HG02678 (cell line): ENCODE results near the gene ST3GAL5.

ENCODE experiments used
- ATAC-seq: cut with Tn5 transposase; IDR thresholded peaks from one replicate; pipeline ENCODE4 v1.9.1; 2021; ENCODE audit warnings: mild to moderate bottlenecking, moderate library complexity; ENCODE audit not compliant: unreplicated experiment

Gene ST3GAL5

GRCh38 chr2:85917887-85918795, 29.4 kb upstream of the ST3GAL5 start:
- ATAC-seq: no peak

GRCh38 chr2:85915606-85916303, 27.0 kb upstream of the ST3GAL5 start:
- ATAC-seq: no peak

- ATAC-seq: no peak
Measured at GRCh38 chr2:85914922-85915321, 26.1 kb upstream of the ST3GAL5 start.

GRCh38 chr2:85913884-85914881, 25.4 kb upstream of the ST3GAL5 start:
- ATAC-seq: no peak

- no peak for ATAC-seq
Measured at GRCh38 chr2:85911814-85912692, 23.3 kb upstream of the ST3GAL5 start.

- no peak for ATAC-seq
Measured at GRCh38 chr2:85911097-85911496, 22.3 kb upstream of the ST3GAL5 start.

- no peak for ATAC-seq
Measured at GRCh38 chr2:85909005-85909404, 20.2 kb upstream of the ST3GAL5 start.

- ATAC-seq: no peak
Measured at GRCh38 chr2:85908506-85908905, 19.7 kb upstream of the ST3GAL5 start.

GRCh38 chr2:85907671-85908157, 18.9 kb upstream of the ST3GAL5 start:
- ATAC-seq: no peak

GRCh38 chr2:85906748-85907147, 18.0 kb upstream of the ST3GAL5 start:
- no peak for ATAC-seq

- ATAC-seq: no peak
Measured at GRCh38 chr2:85905891-85906290, 17.1 kb upstream of the ST3GAL5 start.

GRCh38 chr2:85905187-85905666, 16.4 kb upstream of the ST3GAL5 start:
- ATAC-seq: no peak

- ATAC-seq: no peak
Measured at GRCh38 chr2:85903849-85904248, 15.1 kb upstream of the ST3GAL5 start.

GRCh38 chr2:85902496-85902895, 13.7 kb upstream of the ST3GAL5 start:
- no peak for ATAC-seq

GRCh38 chr2:85901155-85901554, 12.4 kb upstream of the ST3GAL5 start:
- ATAC-seq: no peak

- ATAC-seq: no peak
Measured at GRCh38 chr2:85900366-85900765, 11.6 kb upstream of the ST3GAL5 start.

- no peak for ATAC-seq
Measured at GRCh38 chr2:85899849-85900248, 11.1 kb upstream of the ST3GAL5 start.

- ATAC-seq: no peak
Measured at GRCh38 chr2:85899284-85899683, 10.5 kb upstream of the ST3GAL5 start.

GRCh38 chr2:85898881-85899280, 10.1 kb upstream of the ST3GAL5 start:
- ATAC-seq: no peak
